H9 (cell line): Measurements from ENCODE around the gene ARHGAP1. TPM values are rescaled to one million over a fixed set of nuclear protein-coding genes. Genes with fewer than 3 reads are reported as not detected.

Experiments
- DNase-seq: peaks from one replicate; pipeline ENCODE4 v3.0.0-alpha.2; 2017
- H2AFZ ChIP-seq: one replicate; pipeline ENCODE4 v1.6.1; 2013; ENCODE audit warnings: mild to moderate bottlenecking, low read length, control low read depth, moderate library complexity
- H2AK5ac ChIP-seq: 2 replicates; pipeline ENCODE4 v1.6.1; 2013; ENCODE audit warnings: low read length, control low read depth, mixed read lengths; ENCODE audit not compliant: insufficient read length
- H2BK120ac ChIP-seq: one replicate; pipeline ENCODE4 v1.6.1; 2013; ENCODE audit warnings: low read depth, mild to moderate bottlenecking, low read length, control low read depth, inconsistent platforms; ENCODE audit not compliant: poor library complexity, severe bottlenecking
- H2BK12ac ChIP-seq: 2 replicates; pipeline ENCODE4 v1.6.1; 2013; ENCODE audit warnings: low read length, control low read depth, mixed read lengths, low read depth; ENCODE audit not compliant: insufficient read length
- H2BK15ac ChIP-seq: 2 replicates; pipeline ENCODE4 v1.6.1; 2013; ENCODE audit warnings: low read depth, low read length, control low read depth
- H2BK20ac ChIP-seq: one replicate; pipeline ENCODE4 v1.6.1; 2013; ENCODE audit warnings: low read depth, mild to moderate bottlenecking, low read length, control low read depth, inconsistent platforms; ENCODE audit not compliant: poor library complexity, severe bottlenecking
- H2BK5ac ChIP-seq: 2 replicates; pipeline ENCODE4 v1.6.1; 2013; ENCODE audit warnings: low read length, control low read depth, mixed read lengths; ENCODE audit not compliant: insufficient read length
- H3K14ac ChIP-seq: 2 replicates; pipeline ENCODE4 v1.6.1; 2013; ENCODE audit warnings: low read length, control low read depth; ENCODE audit not compliant: insufficient read depth
- H3K18ac ChIP-seq: 2 replicates; pipeline ENCODE4 v1.6.1; 2013; ENCODE audit warnings: low read depth, mild to moderate bottlenecking, mixed read lengths, low read length, control low read depth; ENCODE audit not compliant: insufficient read length
- H3K23ac ChIP-seq: 2 replicates; pipeline ENCODE4 v1.6.1; 2013; ENCODE audit warnings: low read length, control low read depth, mixed read lengths, low read depth; ENCODE audit not compliant: insufficient read length
- H3K23me2 ChIP-seq: 2 replicates; pipeline ENCODE4 v1.6.1; 2013; ENCODE audit warnings: low read depth, mild to moderate bottlenecking, mixed read lengths, low read length, control low read depth; ENCODE audit not compliant: insufficient read length, poor library complexity, severe bottlenecking
- H3K27ac ChIP-seq: 2 replicates; pipeline ENCODE4 v1.5.1; 2013; ENCODE audit warnings: low read length, control low read depth, mixed read lengths, low read depth; ENCODE audit not compliant: insufficient read length
- H3K27me3 ChIP-seq: 2 replicates; pipeline ENCODE4 v1.6.1; 2013; ENCODE audit warnings: low read length, control low read depth, inconsistent platforms; ENCODE audit not compliant: insufficient read depth
- H3K4ac ChIP-seq: 2 replicates; pipeline ENCODE4 v1.6.1; 2013; ENCODE audit warnings: low read depth, mild to moderate bottlenecking, control low read depth, inconsistent platforms, low read length, moderate library complexity
- H3K4me1 ChIP-seq: 2 replicates; pipeline ENCODE4 v1.6.1; 2013; ENCODE audit warnings: low read length, control low read depth, inconsistent platforms; ENCODE audit not compliant: insufficient read depth
- H3K4me2 ChIP-seq: 2 replicates; pipeline ENCODE4 v1.6.1; 2013; ENCODE audit warnings: low read length, control low read depth, mixed read lengths; ENCODE audit not compliant: insufficient read length, insufficient read depth
- H3K56ac ChIP-seq: 2 replicates; pipeline ENCODE4 v1.6.1; 2013; ENCODE audit warnings: low read depth, mild to moderate bottlenecking, mixed read lengths, low read length, control low read depth; ENCODE audit not compliant: insufficient read length
- H3K79me1 ChIP-seq: 2 replicates; pipeline ENCODE4 v1.6.1; 2013; ENCODE audit warnings: low read depth, mild to moderate bottlenecking, moderate library complexity, low read length, control low read depth, inconsistent platforms; ENCODE audit not compliant: insufficient read depth, poor library complexity, severe bottlenecking
- H3K79me2 ChIP-seq: 2 replicates; pipeline ENCODE4 v1.6.1; 2013; ENCODE audit warnings: low read length, control low read depth, inconsistent platforms; ENCODE audit not compliant: insufficient read depth
- H3K9ac ChIP-seq: 2 replicates; pipeline ENCODE4 v1.6.1; 2013; ENCODE audit warnings: low read length, control low read depth, mixed read lengths; ENCODE audit not compliant: insufficient read length; ENCODE audit errors: extremely low read depth
- H3K9me3 ChIP-seq: one replicate; pipeline ENCODE4 v1.6.1; 2013; ENCODE audit warnings: low read depth, low read length, inconsistent platforms; ENCODE audit not compliant: control insufficient read depth
- H3T11ph ChIP-seq: one replicate; pipeline ENCODE4 v1.6.1; 2013; ENCODE audit warnings: mild to moderate bottlenecking, low read length, control low read depth, inconsistent platforms
- H4K20me1 ChIP-seq: one replicate; pipeline ENCODE4 v1.6.1; 2013; ENCODE audit not compliant: control insufficient read depth, insufficient read length, insufficient read depth
- H4K5ac ChIP-seq: 2 replicates; pipeline ENCODE4 v1.6.1; 2013; ENCODE audit warnings: low read depth, mild to moderate bottlenecking, mixed read lengths, low read length, control low read depth; ENCODE audit not compliant: insufficient read length
- H4K8ac ChIP-seq: replicated peaks from 2 replicates; pipeline ENCODE4 v1.6.1; 2013; ENCODE audit warnings: low read length, control low read depth, mixed read lengths, low read depth; ENCODE audit not compliant: insufficient read length
- H4K91ac ChIP-seq: 2 replicates; pipeline ENCODE4 v1.6.1; 2013; ENCODE audit warnings: low read depth, mild to moderate bottlenecking, moderate library complexity, mixed read lengths, low read length, control low read depth; ENCODE audit not compliant: insufficient read length
- H3K27ac Mint-ChIP-seq, 3 experiments: 2 replicates in 2 of 3; 3 replicates in 1 of 3; pipeline ENCODE4 v1.8.0; 2020 to 2021; ENCODE audit warnings: mixed read lengths in 3 of 3, mild to moderate bottlenecking in 1 of 3, moderate library complexity in 1 of 3
- H3K27me3 Mint-ChIP-seq: 2 replicates; pipeline ENCODE4 v1.8.0; 2021; ENCODE audit warnings: low read depth, mild to moderate bottlenecking, moderate library complexity, mixed read lengths
- H3K36me3 Mint-ChIP-seq, 3 experiments: 2 replicates in 2 of 3; 3 replicates in 1 of 3; pipeline ENCODE4 v1.8.0; 2020 to 2021; ENCODE audit warnings: low read depth in 3 of 3, mixed read lengths in 3 of 3; ENCODE audit not compliant: insufficient read depth in 1 of 3
- H3K4me1 Mint-ChIP-seq, 2 experiments: 2 replicates each; pipeline ENCODE4 v1.8.0; 2020; ENCODE audit warnings: mixed read lengths in 2 of 2
- H3K4me3 Mint-ChIP-seq, 2 experiments: 2 replicates in 1 of 2; 3 replicates in 1 of 2; pipeline ENCODE4 v1.8.0; 2020 to 2021; ENCODE audit warnings: mild to moderate bottlenecking in 2 of 2, mixed read lengths in 2 of 2, moderate library complexity in 1 of 2
- H3K9me3 Mint-ChIP-seq, 2 experiments: 2 replicates in 1 of 2; 3 replicates in 1 of 2; pipeline ENCODE4 v1.8.0; 2020; ENCODE audit warnings: mild to moderate bottlenecking in 2 of 2, mixed read lengths in 2 of 2, moderate library complexity in 1 of 2
- CTCF ChIP-seq: fragments of 200-600 bp; sonication (generic); conservative IDR thresholded peaks from 3 replicates; pipeline ENCODE4 v1.8.0; 2021; ENCODE audit warnings: antibody characterized with exemption, mild to moderate bottlenecking
- WGBS: extraction: QIAGEN DNeasy Blood & Tissue Kit; methylation state at CpG from one replicate; pipeline ENCODE4 v1.1.7; 2013; ENCODE audit warnings: missing lambda C conversion rate, low lambda C conversion rate, mixed read lengths; ENCODE audit not compliant: insufficient read length; ENCODE audit errors: extremely low coverage; 5-methylcytosine and 5-hydroxymethylcytosine counted together
- total RNA-seq: library from RNA; stranded (reverse); gene quantifications from 2 replicates; pipeline ENCODE4 v1.2.1, GENCODE V29; 2021

The ARHGAP1 gene
- total RNA-seq, 1 experiment from 2014 or later: 45.3 TPM

- DNase-seq: no peak
- no peaks in the 10 kb centered on the region for H3K27me3 Mint-ChIP-seq
- H2AK5ac ChIP-seq: no peak overlapping the region
- no peak overlapping the region for H3K23ac ChIP-seq
- H3K27me3 ChIP-seq: no peaks in the 10 kb centered on the region
- no peak overlapping the region for H3K14ac ChIP-seq
- no peaks in the 10 kb centered on the region for H3K9me3 Mint-ChIP-seq
- no peak overlapping the region for H4K91ac ChIP-seq
- no peaks in the 10 kb centered on the region for H3K4me1 ChIP-seq
- no peak overlapping the region for H2BK20ac ChIP-seq
- H4K8ac ChIP-seq: no peak overlapping the region
- no peak overlapping the region for H2BK15ac ChIP-seq
- H3T11ph ChIP-seq: no peak overlapping the region
- H2BK120ac ChIP-seq: no peak overlapping the region
- H2BK12ac ChIP-seq: no peak overlapping the region
- H3K36me3 Mint-ChIP-seq: peaks cover 63 to 90% (median 83%) of the 10 kb centered on the region in 3 experiments; a peak in 6 of 7 replicates
- no peak overlapping the region for H4K5ac ChIP-seq
- H3K79me1 ChIP-seq: no peaks in the 10 kb centered on the region
- H3K4ac ChIP-seq: no peak overlapping the region
- no peaks in the 10 kb centered on the region for H4K20me1 ChIP-seq
- H3K27ac Mint-ChIP-seq: no peak overlapping the region; a peak in 1 of 7 replicates
- no peak overlapping the region for H3K4me3 Mint-ChIP-seq
- H2BK5ac ChIP-seq: no peak overlapping the region
- H3K9ac ChIP-seq: no peak overlapping the region
- WGBS: no CpG with 5 or more reads among the region's 3 CpGs
- no peak overlapping the region for H3K18ac ChIP-seq
- H3K4me2 ChIP-seq: no peak overlapping the region
- H3K9me3 ChIP-seq: no peaks in the 10 kb centered on the region
- TF ChIP-seq CTCF: no peak
- H3K23me2 ChIP-seq: no peaks in the 10 kb centered on the region
- H2AFZ ChIP-seq: no peak overlapping the region
- no peaks in the 10 kb centered on the region for H3K79me2 ChIP-seq
- no peak overlapping the region for H3K27ac ChIP-seq
- no peak overlapping the region for H3K56ac ChIP-seq
- peaks cover 0 to 2% of the 10 kb centered on the region in 2 experiments; a peak in 2 of 4 replicates for H3K4me1 Mint-ChIP-seq
These were observed 45.6 kb upstream of the ARHGAP1 start for GRCh38 chr11:46745995-46746394.
